Skin epidermis (tissue), 12 donors: Measurements from ENCODE around the gene CDC73.
"Not testable (repeated sequence)": the region's sequence is repeated elsewhere in the genome, so short reads cannot be mapped to it uniquely, and the experiment has no call there.

Experiments used
- H3K27ac ChIP-seq, 21 experiments: fragments of 200-600 bp; sonication (generic) in 11 of 21; one replicate each; pipeline ENCODE4 v1.5.0; 2020; ENCODE audit warnings: mild to moderate bottlenecking in 3 of 21, inconsistent platforms in 2 of 21, moderate library complexity in 2 of 21
- H3K4me3 ChIP-seq, 7 experiments: fragments of 200-600 bp; sonication (generic) in 2 of 7; one replicate each; pipeline ENCODE4 v1.5.0; 2020; ENCODE audit warnings: inconsistent platforms in 2 of 7, mild to moderate bottlenecking in 2 of 7, moderate library complexity in 1 of 7

Gene CDC73

DNA sequence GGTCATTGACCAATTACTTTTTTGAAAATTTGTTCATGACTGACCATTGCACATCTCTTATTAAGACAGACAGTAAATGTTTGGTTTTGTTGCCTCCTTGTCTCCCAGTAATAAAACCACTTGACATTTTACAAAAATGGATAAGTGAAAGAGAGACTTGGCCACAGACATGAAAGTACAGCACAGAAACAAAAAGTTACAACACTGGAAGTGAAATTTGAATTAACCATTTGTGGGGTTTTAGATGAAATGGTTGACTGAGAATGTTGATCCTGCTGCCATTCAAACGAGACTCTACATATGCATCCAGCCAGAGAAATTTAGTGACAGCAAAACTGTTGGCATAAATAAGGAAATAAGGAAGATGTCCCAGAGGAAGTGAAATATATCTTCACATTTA lies 143.9 kb downstream of the CDC73 start:
- H3K4me3 ChIP-seq = no peak overlapping the region
- no peak overlapping the region for H3K27ac ChIP-seq

DNA sequence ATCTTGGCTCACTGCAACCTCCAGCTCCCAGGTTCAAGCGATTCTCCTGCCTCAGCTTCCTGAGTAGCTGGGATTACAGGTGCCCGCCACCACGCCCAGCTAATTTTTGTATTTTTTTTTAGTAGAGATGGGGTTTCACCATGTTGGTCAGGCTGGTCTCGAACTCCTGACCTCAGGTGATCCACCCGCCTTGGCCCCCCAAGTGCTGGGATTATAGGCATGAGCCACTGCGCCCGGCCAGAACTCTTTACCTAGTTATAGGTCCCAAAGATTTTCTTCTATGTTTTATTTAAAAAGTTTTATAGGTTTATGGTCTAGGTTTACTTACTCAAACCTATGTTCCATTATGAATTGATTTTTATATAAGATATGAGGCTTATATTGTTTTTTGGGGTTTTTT lies 145.0 kb downstream of the CDC73 start:
- H3K4me3 ChIP-seq, H3K27ac ChIP-seq: not testable (repeated sequence)

DNA sequence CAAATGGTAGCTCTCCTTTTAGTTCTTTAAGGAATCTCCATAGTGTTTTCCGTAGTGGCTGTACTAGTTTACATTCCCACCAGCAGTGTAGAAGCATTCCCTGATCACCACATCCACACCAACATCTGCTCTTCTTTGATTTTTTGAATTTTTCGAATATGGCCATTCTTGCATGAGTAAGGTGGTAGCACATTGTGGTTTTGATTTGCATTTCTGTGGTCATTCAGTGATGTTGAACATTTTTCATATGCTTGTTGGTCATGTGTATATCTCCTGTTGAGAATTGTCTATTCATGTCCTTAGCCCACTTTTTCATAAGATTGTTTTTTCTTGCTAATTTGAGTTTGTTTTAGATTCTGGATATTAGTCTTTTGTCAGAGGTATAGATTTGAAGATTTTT lies 149.2 kb downstream of the CDC73 start:
- Histone ChIP-seq H3K27ac (no peak overlapping the region), H3K4me3 (no peak overlapping the region)

DNA sequence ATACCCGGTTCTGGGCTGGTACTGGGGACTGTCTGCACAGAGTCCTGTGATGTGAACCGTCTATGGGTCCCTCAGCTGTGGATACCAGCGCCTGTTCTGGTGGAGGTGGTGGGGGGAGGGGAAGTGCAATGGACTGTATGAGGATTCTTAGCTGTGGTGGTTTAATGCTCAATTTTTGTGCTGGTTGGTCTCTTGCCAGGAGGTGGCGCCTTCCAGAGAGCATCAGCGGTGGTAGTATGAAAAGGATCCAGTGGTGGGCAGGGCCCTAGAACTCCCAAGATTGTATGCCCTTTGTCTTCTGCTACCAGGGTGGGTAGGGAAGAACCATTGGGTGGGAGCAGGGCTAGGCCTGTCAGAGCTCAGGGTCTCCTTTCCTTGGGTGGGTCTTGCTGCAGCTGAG lies 153.9 kb downstream of the CDC73 start:
- Histone ChIP-seq H3K4me3 (no peak overlapping the region), H3K27ac (no peak overlapping the region)

DNA sequence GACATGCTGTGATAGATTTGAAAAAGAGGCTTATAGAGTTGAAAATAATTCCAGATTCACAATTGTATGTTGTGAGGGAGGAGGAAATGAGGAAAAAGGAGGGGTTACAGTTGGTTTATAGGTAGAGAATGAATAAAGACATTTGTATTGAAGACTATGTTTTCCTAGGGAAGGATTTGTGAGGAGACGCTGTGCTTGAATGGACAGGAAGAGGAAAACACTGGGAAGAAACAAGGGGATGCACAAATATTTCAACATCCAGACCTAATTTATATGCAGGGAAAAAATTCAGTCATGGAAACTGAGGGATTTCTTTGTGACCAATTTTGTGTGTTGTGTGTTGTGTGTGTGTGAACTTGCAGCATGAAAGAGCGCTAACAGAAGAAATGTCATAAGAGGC lies 157.1 kb downstream of the CDC73 start:
- no peak overlapping the region for H3K4me3 ChIP-seq
- no peak overlapping the region for H3K27ac ChIP-seq

DNA sequence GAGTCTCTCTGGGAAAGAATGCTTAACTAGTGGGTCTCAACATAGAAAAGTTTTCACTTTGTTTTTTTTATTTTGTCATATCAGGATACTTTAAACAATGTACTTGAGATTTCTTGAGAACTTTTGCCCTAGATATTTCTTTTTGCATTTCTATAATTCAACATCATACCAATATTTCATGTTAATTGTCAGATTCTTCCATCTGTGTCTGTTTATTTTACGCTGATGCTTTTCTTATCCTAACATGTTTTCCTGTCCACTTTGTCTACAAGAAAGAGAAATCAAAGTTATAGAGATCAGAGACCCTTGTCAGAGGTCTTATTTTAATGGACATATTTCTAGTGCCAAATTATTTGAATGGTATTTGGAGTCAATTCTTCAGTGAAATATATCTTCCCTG lies 160.1 kb downstream of the CDC73 start:
- Histone ChIP-seq H3K4me3 (no peak overlapping the region), H3K27ac (no peak overlapping the region)

DNA sequence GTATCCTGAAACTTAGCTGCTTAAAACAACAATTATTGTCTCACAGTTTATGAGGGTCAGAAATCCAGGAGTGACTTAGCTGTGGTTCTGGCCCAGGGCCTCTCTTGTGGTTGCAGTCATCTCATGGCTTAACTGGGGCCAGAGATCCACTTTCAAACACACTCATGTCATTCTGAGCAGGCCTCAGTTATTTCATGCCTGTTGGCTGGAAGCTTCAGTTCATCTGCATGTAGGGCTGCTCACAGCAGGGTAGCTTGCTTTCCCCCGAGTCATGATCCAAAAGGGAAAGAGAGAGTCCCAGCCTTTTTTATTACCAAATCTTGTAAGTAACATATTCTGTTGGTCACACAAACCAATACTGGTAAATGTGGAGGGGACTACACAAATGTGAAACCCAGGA lies 161.2 kb downstream of the CDC73 start:
- H3K27ac ChIP-seq = no peak overlapping the region

DNA sequence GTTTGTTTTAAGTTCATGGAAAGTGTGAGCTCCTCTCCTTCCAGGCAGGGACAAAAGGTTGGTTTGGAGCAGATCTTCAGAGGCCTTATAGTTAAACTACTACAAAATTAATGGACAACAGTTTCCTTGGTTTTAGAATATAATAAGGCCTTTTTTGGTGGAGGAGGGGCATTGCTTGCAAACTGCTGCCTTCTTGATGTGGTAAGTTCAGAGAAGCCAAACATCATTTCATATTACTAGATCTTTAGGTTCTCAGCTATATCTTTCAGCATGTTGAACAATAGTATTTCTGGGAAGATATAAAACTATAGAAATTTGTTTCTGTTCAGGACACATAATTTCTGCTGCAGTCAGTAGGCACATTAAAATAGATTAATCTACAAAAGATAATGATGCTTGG lies 162.4 kb downstream of the CDC73 start:
- no peak overlapping the region for H3K27ac ChIP-seq

More for the DNA sequence above, 161.2 kb downstream of the CDC73 start:
- H3K4me3 ChIP-seq = no peak overlapping the region

DNA sequence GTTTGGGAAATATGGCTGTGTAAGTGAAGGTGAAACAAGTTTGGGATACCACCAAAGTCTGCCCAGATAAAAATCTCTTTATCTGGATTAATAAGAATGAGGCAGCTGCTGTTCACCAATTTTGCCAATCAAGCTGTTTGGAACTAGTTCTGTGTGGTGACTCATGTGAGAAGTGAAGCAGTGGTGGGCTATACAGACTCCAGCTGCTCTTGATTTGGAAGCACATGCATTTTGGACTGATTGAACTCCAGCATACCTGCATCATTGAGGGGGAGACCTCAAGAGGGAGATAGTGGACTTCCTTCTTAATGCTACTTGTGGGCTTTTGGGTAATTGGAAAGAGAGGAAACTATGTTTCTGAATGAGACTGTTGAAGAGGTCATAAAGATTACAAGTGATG lies 163.8 kb downstream of the CDC73 start:
- Histone ChIP-seq H3K4me3 (no peak overlapping the region), H3K27ac (no peak overlapping the region)

More for the DNA sequence above, 162.4 kb downstream of the CDC73 start:
- H3K4me3 ChIP-seq = no peak overlapping the region

DNA sequence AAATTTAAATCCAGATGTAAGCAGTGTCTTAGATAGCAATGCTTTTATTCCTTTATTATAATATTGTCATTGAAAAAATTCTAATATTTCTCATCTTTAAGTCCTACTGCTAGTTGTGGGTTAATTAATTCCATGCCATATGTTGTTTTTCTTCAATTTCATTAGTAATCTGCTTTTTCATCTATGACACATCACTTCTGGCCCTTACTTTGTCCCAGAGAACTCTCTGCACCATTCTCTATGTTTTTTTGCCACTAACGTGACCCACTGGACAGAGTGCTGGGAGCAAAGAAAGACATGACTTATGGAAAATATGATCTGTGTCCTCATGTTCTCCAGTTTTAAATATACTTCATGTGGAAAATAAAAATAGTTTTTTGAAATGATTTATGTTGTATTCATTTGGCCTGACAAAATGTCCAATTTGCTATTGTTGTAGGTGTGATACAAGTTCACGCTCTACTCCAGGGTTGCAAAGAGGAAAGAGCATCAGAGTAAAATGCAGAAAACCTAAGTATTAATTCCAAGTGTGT lies 166.8 kb downstream of the CDC73 start:
- H3K4me3 ChIP-seq = not testable (repeated sequence)

DNA sequence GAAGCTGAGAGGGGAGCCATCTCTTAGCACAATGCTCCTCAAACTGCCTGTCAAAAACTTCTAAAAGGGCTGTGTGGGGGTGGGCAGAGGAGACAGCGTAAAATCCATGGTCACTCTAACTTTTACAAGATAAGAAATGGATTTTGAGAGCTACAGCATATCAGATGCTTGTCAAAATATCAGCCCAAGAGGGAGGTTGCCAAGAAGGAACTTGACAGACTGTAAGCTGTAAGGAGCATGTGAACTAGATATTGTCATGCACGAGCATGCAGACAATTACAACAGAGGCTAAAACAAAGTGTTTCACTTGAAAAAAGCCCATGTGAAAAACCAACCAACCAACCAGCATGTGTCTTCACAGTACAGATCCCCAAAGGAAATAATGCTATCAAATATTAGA lies 171.9 kb downstream of the CDC73 start:
- no peak overlapping the region for H3K27ac ChIP-seq
- no peak overlapping the region for H3K4me3 ChIP-seq

More for the DNA sequence above, 166.8 kb downstream of the CDC73 start:
- H3K27ac ChIP-seq = not testable (repeated sequence)

DNA sequence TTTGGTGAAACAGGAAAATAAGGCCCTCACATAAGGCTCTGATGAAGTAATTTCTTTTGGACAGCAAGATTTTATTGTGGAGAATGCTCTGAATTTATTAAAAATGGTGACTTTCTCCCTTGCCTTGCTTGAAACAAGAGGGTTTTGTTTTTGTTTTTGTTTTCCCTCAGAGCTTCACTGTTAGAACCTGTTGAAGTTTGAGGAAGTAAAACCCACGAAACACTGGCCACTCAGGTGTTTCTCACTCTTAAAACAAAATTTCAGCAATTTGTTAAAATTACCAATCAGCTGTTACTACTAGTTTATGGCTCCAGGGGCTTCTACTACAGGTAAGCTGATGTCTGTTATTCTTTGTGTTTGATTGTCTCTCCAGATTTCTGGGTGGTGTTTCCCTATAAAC lies 177.2 kb downstream of the CDC73 start:
- no peak overlapping the region for H3K4me3 ChIP-seq
- H3K27ac ChIP-seq = no peak overlapping the region

DNA sequence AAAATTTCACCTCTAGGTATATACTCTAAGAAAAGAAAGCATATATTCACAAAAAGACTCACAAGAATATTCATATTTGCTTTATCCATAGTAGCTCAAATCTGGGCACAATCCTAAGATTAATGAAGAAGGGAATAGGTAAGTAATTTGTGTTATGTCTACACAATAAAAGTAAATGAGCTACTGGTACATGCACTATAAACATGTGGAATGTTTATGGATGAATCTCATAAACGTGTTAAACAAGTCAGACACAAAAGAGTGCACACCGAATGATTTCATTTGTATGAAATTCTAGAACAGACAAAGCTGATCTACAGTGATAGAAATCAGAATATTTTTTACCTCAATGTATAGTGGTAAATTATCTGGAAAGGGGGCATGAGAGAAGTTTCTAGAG lies 179.9 kb downstream of the CDC73 start:
- no peak overlapping the region for H3K27ac ChIP-seq
- no peak overlapping the region for H3K4me3 ChIP-seq

DNA sequence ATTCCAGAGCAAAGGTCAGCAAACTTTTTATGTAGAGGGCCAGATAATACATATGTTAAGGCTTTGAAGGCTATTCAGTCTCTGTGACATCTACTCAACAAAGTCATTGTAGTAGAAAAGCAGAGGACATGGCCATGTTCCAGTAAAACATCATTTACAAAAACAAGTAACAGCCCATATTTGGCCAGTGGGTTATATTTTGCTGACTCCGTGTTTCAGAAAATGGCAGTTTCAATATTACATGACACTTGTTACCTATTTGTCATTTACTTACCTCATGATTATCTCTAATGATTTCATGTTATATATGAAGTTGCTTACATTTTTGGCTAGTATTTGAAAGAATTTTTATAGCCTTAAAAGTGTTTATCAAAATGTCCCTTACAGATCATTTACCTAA lies 182.0 kb downstream of the CDC73 start:
- Histone ChIP-seq H3K27ac (no peak overlapping the region), H3K4me3 (no peak overlapping the region)
